Stimulated activated CD8-positive, alpha-beta memory T cell treated with anti-CD3 and anti-CD28 coated beads, Interleukin-7, amount 100 ng/mL, for 48 hours (primary cell): ENCODE measurements around the gene ANKRD11.
"Not testable (repeated sequence)": the region's sequence is repeated elsewhere in the genome, so short reads cannot be mapped to it uniquely, and the experiment has no call there.

ENCODE experiments used
- DNase-seq, 2 donors: peaks; one replicate each; pipeline ENCODE4 v3.0.0-alpha.2; 2020; ENCODE audit warnings: low read depth in 1 of 2; ENCODE audit errors: extremely low read depth in 1 of 2

The ANKRD11 gene

GRCh38 chr16:89273741-89274472 lies 216.5 kb downstream of the ANKRD11 start:
- DNase-seq = no peak

- DNase-seq = no peak
Observed at GRCh38 chr16:89272631-89273030, 217.7 kb downstream of the ANKRD11 start.

- no peak for DNase-seq
Observed at GRCh38 chr16:89270666-89271345, 219.6 kb downstream of the ANKRD11 start.

GRCh38 chr16:89269805-89270665 lies 220.3 kb downstream of the ANKRD11 start:
- no peak for DNase-seq

- DNase-seq = no peak
Observed at GRCh38 chr16:89268987-89269735, 221.2 kb downstream of the ANKRD11 start.

- DNase-seq = no peak
Observed at GRCh38 chr16:89268585-89268984, 221.8 kb downstream of the ANKRD11 start.

GRCh38 chr16:89267746-89268145 lies 222.6 kb downstream of the ANKRD11 start:
- DNase-seq = not testable (repeated sequence)

GRCh38 chr16:89266521-89267134 lies 223.7 kb downstream of the ANKRD11 start:
- DNase-seq = no peak

- no peak for DNase-seq
Observed at GRCh38 chr16:89265647-89266046, 224.7 kb downstream of the ANKRD11 start.

GRCh38 chr16:89264800-89265550 lies 225.4 kb downstream of the ANKRD11 start:
- no peak for DNase-seq

GRCh38 chr16:89261691-89262563 lies 228.4 kb downstream of the ANKRD11 start:
- DNase-seq = no peak

GRCh38 chr16:89259901-89260300 lies 230.5 kb downstream of the ANKRD11 start:
- DNase-seq = not testable (repeated sequence)

- no peak for DNase-seq
Observed at GRCh38 chr16:89257757-89258465, 232.4 kb downstream of the ANKRD11 start.

- no peak for DNase-seq
Observed at GRCh38 chr16:89257281-89257731, 233.1 kb downstream of the ANKRD11 start.

GRCh38 chr16:89256651-89257254 lies 233.6 kb downstream of the ANKRD11 start:
- DNase-seq = peak; percentile 63 to 68

- no peak for DNase-seq
Observed at GRCh38 chr16:89253548-89254287, 236.6 kb downstream of the ANKRD11 start.
